ENCODE data around the gene ESR2. TPM values are rescaled to one million over a fixed set of nuclear protein-coding genes. Genes with fewer than 3 reads are reported as not detected.

The ESR2 gene
- total RNA-seq, 1 donor from 2014 or later, result 0.16 TPM

DNA sequence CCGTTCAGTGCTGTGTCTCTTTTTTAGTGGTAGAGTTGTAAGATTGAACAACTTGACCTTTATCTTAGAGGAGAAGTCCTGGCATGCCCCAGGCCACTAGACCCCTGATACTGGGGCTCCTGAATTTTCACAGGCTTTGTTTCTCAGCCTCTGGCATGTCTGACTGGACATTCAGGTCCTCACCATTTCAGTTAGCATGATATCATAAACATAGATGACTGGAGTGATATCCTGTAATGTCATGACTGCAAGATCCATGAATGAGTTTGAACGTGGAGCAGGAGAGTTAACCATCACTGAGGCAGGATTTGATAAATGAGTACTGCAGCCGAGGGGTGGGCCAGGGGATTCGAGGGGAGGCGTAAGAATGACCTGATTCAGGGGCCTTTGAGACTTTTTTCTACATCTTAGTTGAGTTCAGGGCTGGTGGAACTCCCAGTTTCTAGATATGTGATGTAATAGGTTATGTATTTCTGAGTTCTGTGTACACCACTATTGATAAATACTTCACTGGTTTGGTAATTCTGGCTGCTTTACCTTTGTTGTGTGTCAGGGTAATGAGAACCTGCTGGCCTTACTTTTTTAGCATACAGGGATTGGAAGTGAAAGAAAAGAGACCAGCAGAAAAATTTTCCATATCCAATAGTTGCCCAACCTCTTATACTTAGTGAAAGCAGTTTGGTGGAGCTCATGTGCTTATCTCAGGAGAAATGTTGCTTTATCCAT lies 224.4 kb downstream of the ESR2 start:
- no peak for DNase-seq (ENCODE audit: extremely low spot score, unreplicated experiment)
- H3K27ac Mint-ChIP-seq (ENCODE audit: unreplicated experiment), result no peak overlapping the region

DNA sequence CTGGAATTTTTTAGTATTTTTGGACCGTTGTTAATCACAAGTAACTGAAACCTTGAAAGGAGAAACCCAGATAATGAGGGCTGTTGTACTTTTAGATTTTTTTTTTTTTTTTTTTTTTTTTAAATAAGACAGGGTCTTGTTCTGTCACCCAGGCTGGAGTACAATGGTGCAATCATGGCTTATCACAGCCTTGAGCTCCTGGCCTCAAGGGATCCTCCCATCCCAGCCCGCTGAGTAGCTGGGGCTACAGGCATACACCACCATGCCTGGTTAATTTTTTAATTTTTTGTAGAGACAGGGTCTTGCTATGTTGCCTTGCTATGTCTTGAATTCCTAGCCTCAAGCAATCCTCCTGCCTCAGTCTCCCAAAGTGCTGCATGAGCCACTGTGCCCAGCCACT lies 229.7 kb downstream of the ESR2 start:
- Mint-ChIP-seq H3K4me1 (ENCODE audit: unreplicated experiment) (peaks cover 17% of the 10 kb centered on the region), H3K27ac (ENCODE audit: unreplicated experiment) (no peak overlapping the region), H3K27me3 (ENCODE audit: unreplicated experiment) (no peaks in the 10 kb centered on the region), H3K9me3 (ENCODE audit: unreplicated experiment) (no peaks in the 10 kb centered on the region), H3K36me3 (ENCODE audit: unreplicated experiment) (no peaks in the 10 kb centered on the region), H3K4me3 (ENCODE audit: unreplicated experiment) (no peak overlapping the region)
- TF ChIP-seq, protein P1, sequence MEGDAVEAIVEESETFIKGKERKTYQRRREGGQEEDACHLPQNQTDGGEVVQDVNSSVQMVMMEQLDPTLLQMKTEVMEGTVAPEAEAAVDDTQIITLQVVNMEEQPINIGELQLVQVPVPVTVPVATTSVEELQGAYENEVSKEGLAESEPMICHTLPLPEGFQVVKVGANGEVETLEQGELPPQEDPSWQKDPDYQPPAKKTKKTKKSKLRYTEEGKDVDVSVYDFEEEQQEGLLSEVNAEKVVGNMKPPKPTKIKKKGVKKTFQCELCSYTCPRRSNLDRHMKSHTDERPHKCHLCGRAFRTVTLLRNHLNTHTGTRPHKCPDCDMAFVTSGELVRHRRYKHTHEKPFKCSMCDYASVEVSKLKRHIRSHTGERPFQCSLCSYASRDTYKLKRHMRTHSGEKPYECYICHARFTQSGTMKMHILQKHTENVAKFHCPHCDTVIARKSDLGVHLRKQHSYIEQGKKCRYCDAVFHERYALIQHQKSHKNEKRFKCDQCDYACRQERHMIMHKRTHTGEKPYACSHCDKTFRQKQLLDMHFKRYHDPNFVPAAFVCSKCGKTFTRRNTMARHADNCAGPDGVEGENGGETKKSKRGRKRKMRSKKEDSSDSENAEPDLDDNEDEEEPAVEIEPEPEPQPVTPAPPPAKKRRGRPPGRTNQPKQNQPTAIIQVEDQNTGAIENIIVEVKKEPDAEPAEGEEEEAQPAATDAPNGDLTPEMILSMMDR (IDR thresholded peaks at IDR 0.05), result no peak
- no peak for DNase-seq (ENCODE audit: extremely low spot score, unreplicated experiment)

More for the DNA sequence above, 224.4 kb downstream of the ESR2 start:
- peaks cover 8% of the 10 kb centered on the region for H3K36me3 Mint-ChIP-seq (ENCODE audit: unreplicated experiment)
- no peak overlapping the region for H3K4me3 Mint-ChIP-seq (ENCODE audit: unreplicated experiment)
- no peaks in the 10 kb centered on the region for H3K27me3 Mint-ChIP-seq (ENCODE audit: unreplicated experiment)
- H3K4me1 Mint-ChIP-seq (ENCODE audit: unreplicated experiment), result peaks cover 5% of the 10 kb centered on the region
- TF ChIP-seq, protein P1 (IDR thresholded peaks at IDR 0.05), result no peak
- no peaks in the 10 kb centered on the region for H3K9me3 Mint-ChIP-seq (ENCODE audit: unreplicated experiment)

DNA sequence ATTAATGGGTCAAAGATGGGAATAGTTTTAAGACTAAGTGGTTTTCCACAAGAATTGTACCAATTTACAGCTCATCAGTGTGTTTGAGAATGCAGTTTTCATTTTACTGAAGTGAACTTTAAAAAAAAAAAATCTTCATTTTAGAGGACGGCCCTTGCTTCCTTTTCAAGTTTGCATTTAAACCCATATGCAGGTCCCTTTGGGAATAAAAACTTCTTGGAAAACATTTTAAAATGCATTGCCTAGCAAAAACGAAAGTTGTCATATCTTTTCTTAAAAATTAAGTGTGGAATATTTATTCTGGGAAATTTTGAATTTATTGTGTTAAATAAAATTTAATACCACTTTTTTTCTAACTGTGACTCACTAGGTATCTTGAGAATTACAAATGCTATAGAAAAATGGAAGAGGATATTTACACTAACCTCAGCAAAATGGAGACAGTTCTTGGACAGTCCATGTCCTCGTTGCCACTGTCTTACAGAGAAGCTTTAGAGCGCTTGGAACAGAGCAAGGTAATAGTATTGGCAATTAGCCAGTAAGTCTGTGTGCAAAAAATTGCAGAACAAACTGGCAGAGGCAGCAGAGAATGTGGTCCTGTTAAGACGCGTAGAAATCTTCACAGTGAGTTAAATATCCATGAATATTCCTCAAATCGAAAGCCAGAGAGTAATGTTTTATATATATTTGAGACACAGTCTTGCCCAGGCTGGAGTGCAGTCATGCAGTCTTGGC lies 231.6 kb downstream of the ESR2 start:
- Mint-ChIP-seq H3K9me3 (ENCODE audit: unreplicated experiment) (peaks cover 3% of the 10 kb centered on the region), H3K4me3 (ENCODE audit: unreplicated experiment) (no peak overlapping the region), H3K27ac (ENCODE audit: unreplicated experiment) (no peak overlapping the region), H3K4me1 (ENCODE audit: unreplicated experiment) (peaks cover 17% of the 10 kb centered on the region), H3K27me3 (ENCODE audit: unreplicated experiment) (no peaks in the 10 kb centered on the region), H3K36me3 (ENCODE audit: unreplicated experiment) (peaks cover 7% of the 10 kb centered on the region)
- no peak for DNase-seq (ENCODE audit: extremely low spot score, unreplicated experiment)
- TF ChIP-seq, protein P1 (IDR thresholded peaks at IDR 0.05), result no peak

DNA sequence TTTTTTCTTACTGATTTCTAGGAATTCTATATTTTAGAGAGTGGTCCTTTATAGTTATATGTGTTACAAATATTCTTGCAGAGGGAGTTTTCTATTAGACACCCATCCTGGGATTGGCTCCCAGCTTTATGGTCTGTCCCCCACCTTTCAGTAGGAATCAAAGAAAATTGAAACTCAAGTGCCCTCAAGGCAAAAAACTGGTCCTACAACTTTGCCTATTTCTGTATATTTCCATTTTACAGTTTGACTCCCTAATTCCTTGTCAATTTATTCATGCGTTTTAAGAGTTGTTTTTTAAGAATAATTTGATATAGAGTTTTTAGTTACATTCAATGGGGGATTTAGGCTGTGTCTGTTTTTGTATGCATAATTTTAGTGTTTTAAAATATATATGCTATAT lies 232.5 kb downstream of the ESR2 start:
- DNase-seq (ENCODE audit: extremely low spot score, unreplicated experiment), result no peak
- H3K27me3 Mint-ChIP-seq (ENCODE audit: unreplicated experiment), result no peaks in the 10 kb centered on the region
- H3K36me3 Mint-ChIP-seq (ENCODE audit: unreplicated experiment), result peaks cover 12% of the 10 kb centered on the region
- H3K4me1 Mint-ChIP-seq (ENCODE audit: unreplicated experiment), result peaks cover 17% of the 10 kb centered on the region
- H3K4me3 Mint-ChIP-seq (ENCODE audit: unreplicated experiment), result no peak overlapping the region
- TF ChIP-seq, protein P1 (IDR thresholded peaks at IDR 0.05), result no peak
- H3K27ac Mint-ChIP-seq (ENCODE audit: unreplicated experiment), result no peak overlapping the region
- H3K9me3 Mint-ChIP-seq (ENCODE audit: unreplicated experiment), result peaks cover 8% of the 10 kb centered on the region

DNA sequence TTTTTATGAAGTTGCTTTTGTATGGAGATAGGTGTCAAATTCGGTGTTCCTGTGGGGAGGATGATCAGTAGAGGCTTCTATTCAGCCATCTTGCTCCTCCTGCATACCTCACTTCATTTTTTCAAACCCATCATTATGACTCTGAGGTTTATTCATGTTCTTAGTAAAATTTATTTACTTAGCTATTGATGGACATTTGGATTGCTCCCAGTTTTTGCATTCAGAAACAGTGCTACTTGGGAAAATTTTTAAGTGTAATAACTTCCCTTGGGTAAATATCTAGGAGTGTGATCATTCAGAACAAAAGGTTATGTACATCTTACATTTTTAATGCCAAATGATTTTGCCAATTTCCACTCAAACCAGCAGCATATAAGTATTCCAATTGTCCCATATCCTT lies 233.1 kb downstream of the ESR2 start:
- H3K27me3 Mint-ChIP-seq (ENCODE audit: unreplicated experiment), result no peaks in the 10 kb centered on the region
- H3K27ac Mint-ChIP-seq (ENCODE audit: unreplicated experiment), result no peak overlapping the region
- peaks cover 17% of the 10 kb centered on the region for H3K4me1 Mint-ChIP-seq (ENCODE audit: unreplicated experiment)
- TF ChIP-seq, protein P1 (IDR thresholded peaks at IDR 0.05), result no peak
- H3K4me3 Mint-ChIP-seq (ENCODE audit: unreplicated experiment), result no peak overlapping the region
- DNase-seq (ENCODE audit: extremely low spot score, unreplicated experiment), result no peak
- H3K36me3 Mint-ChIP-seq (ENCODE audit: unreplicated experiment), result peaks cover 12% of the 10 kb centered on the region
- peaks cover 8% of the 10 kb centered on the region for H3K9me3 Mint-ChIP-seq (ENCODE audit: unreplicated experiment)
